GM12878 (cell line): ENCODE measurements around the gene KCNAB3. TPM values are rescaled to one million over a fixed set of nuclear protein-coding genes. Genes with fewer than 3 reads are reported as not detected.

Experiments used
- ATAC-seq: fragments of 200-7000 bp; cut with Tn5 transposase; 3 replicates; pipeline ENCODE4 v1.9.1; 2020; ENCODE audit warnings: mild to moderate bottlenecking, moderate library complexity
- BruUV-seq: library from RNA; stranded (reverse); fragments of 400-500 nt; replicated peaks from 2 replicates; lab custom pipeline; 2021; lab: Mats Ljungman, UMichigan
- CTCF ChIA-PET: fragments of 300-600 bp; sonication (Branson Sonifier 250); formaldehyde crosslinking; extraction: SDS; loops from one replicate; lab custom pipeline; 2021; ENCODE audit warnings: inconsistent platforms; lab: Yijun Ruan, JAX
- POLR2A ChIA-PET: fragments of 350-600 bp; formaldehyde crosslinking; extraction: SDS; loops from one replicate; lab custom pipeline; 2021; ENCODE audit warnings: inconsistent platforms; lab: Charles Lee
- RAD21 ChIA-PET: fragments of 300-600 bp; sonication (Branson Sonifier 250); formaldehyde crosslinking; loops from one replicate; lab custom pipeline; 2023; ENCODE audit warnings: antibody characterized with exemption; ENCODE audit not compliant: unreplicated experiment; lab: Charles Lee
- SMC1A ChIA-PET: fragments of 300-600 bp; sonication (Branson Sonifier 250); formaldehyde crosslinking; loops from one replicate; lab custom pipeline; 2023; ENCODE audit not compliant: unreplicated experiment, uncharacterized antibody; lab: Charles Lee
- DNase-seq: peaks from one replicate; pipeline ENCODE4 v3.0.0-alpha.2; 2011; ENCODE audit warnings: low read depth, low spot score
- FAIRE-seq: peaks from 3 replicates; lab custom pipeline; 2011; peaks lifted over from hg19 to GRCh38; lab: Jason Lieb, UNC
- H2AFZ ChIP-seq: 2 replicates; pipeline ENCODE4 v1.6.0; 2011; ENCODE audit warnings: low read depth, low read length, control low read depth; ENCODE audit not compliant: control insufficient read depth
- H3K27ac ChIP-seq: 2 replicates; pipeline ENCODE4 v1.5.1; 2011; ENCODE audit warnings: control low read depth; ENCODE audit not compliant: control insufficient read depth, insufficient read depth
- H3K27me3 ChIP-seq, 2 experiments: replicated peaks in 1 of 2; 2 replicates each; pipeline versions ENCODE4 v1.6.0 to v1.6.1; 2011; ENCODE audit warnings: low read length in 1 of 2; ENCODE audit not compliant: control insufficient read depth in 2 of 2, insufficient read depth in 2 of 2
- H3K36me3 ChIP-seq, 2 experiments: 2 replicates each; pipeline ENCODE4 v1.5.1; 2011; ENCODE audit warnings: low read length in 1 of 2; ENCODE audit not compliant: control insufficient read depth in 2 of 2, insufficient read depth in 2 of 2
- H3K4me1 ChIP-seq: 2 replicates; pipeline ENCODE4 v1.6.1; 2011; ENCODE audit warnings: mild to moderate bottlenecking, low read length, moderate library complexity, mixed read lengths; ENCODE audit not compliant: control insufficient read depth, insufficient read depth
- H3K4me2 ChIP-seq: 2 replicates; pipeline ENCODE4 v1.6.0; 2011; ENCODE audit warnings: control low read depth; ENCODE audit not compliant: control insufficient read depth, insufficient read depth
- H3K4me3 ChIP-seq: fragments of 200-600 bp; sonication (generic); 2 replicates; pipeline ENCODE4 v1.5.1; 2016
- H3K79me2 ChIP-seq: 2 replicates; pipeline ENCODE4 v1.6.0; 2011; ENCODE audit warnings: low read length; ENCODE audit not compliant: control insufficient read depth, insufficient read depth
- H3K9ac ChIP-seq: 2 replicates; pipeline ENCODE4 v1.8.0; 2011; ENCODE audit warnings: low read length, control low read depth, mixed read lengths; ENCODE audit not compliant: control insufficient read depth, insufficient read depth
- H3K9me3 ChIP-seq: replicated peaks from 3 replicates; pipeline ENCODE4 v1.5.1; 2011; ENCODE audit warnings: mild to moderate bottlenecking, low read length; ENCODE audit not compliant: control insufficient read depth, insufficient read depth
- H4K20me1 ChIP-seq: 2 replicates; pipeline ENCODE4 v1.6.0; 2011; ENCODE audit not compliant: control insufficient read depth, insufficient read depth
- POLR2A ChIP-seq: IDR thresholded peaks from 2 replicates; pipeline ENCODE4 v1.6.1; 2011; ENCODE audit warnings: low read depth, mild to moderate bottlenecking, low read length
- ZZZ3 ChIP-seq: IDR thresholded peaks from 2 replicates; pipeline ENCODE4 v1.6.1; 2011; ENCODE audit warnings: low read depth; ENCODE audit not compliant: control insufficient read depth, insufficient read length
- WGBS: methylation state at CpG from one replicate; pipeline ENCODE4 v1.1.6; 2016; ENCODE audit warnings: low lambda C conversion rate; ENCODE audit not compliant: insufficient replicate concordance, insufficient coverage; ENCODE audit errors: missing lambda C conversion rate; 5-methylcytosine and 5-hydroxymethylcytosine counted together
- in situ Hi-C: fragments of 300-500 bp; cut with MboI; formaldehyde crosslinking; loops from 9 replicates; pipeline ENCODE4 v1.14.3; 2018; ENCODE audit warnings: mixed read lengths
- intact Hi-C: fragments of 100-400 bp; cut with micrococcal nuclease; formaldehyde crosslinking; loops from one replicate; pipeline ENCODE4 v1.14.2; 2022; ENCODE audit not compliant: unreplicated experiment
- polyA plus RNA-seq, 11 experiments: library from polyadenylated mRNA; depleted of rRNA in 4 of 11; unstranded in 6 of 11; stranded (reverse) in 5 of 11; fragments of >200 nt; fragmentation: Nextera tagmentation in 4 of 11; fragmentation: Illumina TruSeq in 1 of 11; extraction: Ambion mirVana in 4 of 11; extraction: Trizol in 1 of 11; gene quantifications; 1 replicate in 1 of 11; 2 replicates in 10 of 11; pipeline versions ENCODE4 v1.2.1 to v1.2.3, GENCODE V29; 2011 to 2016; ENCODE audit warnings: inconsistent platforms in 2 of 11, missing spikeins in 2 of 11, low read depth in 1 of 11
- total RNA-seq, 4 experiments: library from RNA; depleted of rRNA in 3 of 4; stranded (reverse); fragments of >200 nt in 3 of 4; fragmentation: Illumina TruSeq in 1 of 4; extraction: Trizol in 1 of 4; gene quantifications; 2 replicates each; pipeline versions ENCODE4 v1.2.1 to v1.2.3, GENCODE V29; 2013 to 2021
- TF ChIP-seq, protein P1 (sequence below): IDR thresholded peaks from 2 replicates; pipeline ENCODE4 v1.6.1; 2012; ENCODE audit warnings: mild to moderate bottlenecking, low read depth, low read length

KCNAB3 gene
- total and polyA plus RNA-seq, 10 of the 15 experiments (the other 5 are each of a cell fraction or from before 2014, with no cell fraction given): 0.22 to 7.9 (median 1.8) TPM

DNA sequence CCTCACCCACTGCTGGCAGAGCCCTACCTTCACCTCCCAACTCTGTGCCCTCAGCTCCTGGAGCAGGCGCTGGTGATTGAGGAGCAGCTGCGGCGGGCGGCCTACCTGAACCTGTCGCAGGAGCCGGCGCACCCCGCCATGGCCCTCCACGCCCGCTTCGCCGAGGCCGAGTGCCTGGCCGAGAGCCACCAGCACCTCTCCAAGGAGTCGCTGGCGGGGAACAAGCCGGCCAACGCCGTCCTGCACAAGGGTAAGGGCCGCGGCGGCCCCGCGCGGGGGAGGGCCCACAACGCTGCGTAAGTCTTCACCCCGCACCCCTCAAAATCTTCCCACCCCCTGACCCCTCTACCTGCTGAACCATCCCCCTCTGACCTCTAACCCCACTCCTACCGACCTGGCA, 20.6 kb downstream of the KCNAB3 start:
- H3K36me3 ChIP-seq: peaks cover 23 to 35% of the 10 kb centered on the region in 2 experiments
- ChIA-PET CTCF (no interaction called here), POLR2A (no interaction called here), RAD21 (no interaction called here), SMC1A (no interaction called here)
- in situ Hi-C loops (no loop called here), intact Hi-C loops (no loop called here)
- ATAC-seq (no peak), DNase-seq (no peak), FAIRE-seq (no peak)
- no peak overlapping the region for H3K9ac ChIP-seq
- 81% methylated on average over 17 of the region's 29 CpGs for WGBS
- no peaks in the 10 kb centered on the region for H3K79me2 ChIP-seq
- H3K4me1 ChIP-seq: no peaks in the 10 kb centered on the region
- no TSS peak for BruUV-seq
- no peak overlapping the region for H3K4me3 ChIP-seq
- H4K20me1 ChIP-seq: no peaks in the 10 kb centered on the region
- TF ChIP-seq, protein P1, sequence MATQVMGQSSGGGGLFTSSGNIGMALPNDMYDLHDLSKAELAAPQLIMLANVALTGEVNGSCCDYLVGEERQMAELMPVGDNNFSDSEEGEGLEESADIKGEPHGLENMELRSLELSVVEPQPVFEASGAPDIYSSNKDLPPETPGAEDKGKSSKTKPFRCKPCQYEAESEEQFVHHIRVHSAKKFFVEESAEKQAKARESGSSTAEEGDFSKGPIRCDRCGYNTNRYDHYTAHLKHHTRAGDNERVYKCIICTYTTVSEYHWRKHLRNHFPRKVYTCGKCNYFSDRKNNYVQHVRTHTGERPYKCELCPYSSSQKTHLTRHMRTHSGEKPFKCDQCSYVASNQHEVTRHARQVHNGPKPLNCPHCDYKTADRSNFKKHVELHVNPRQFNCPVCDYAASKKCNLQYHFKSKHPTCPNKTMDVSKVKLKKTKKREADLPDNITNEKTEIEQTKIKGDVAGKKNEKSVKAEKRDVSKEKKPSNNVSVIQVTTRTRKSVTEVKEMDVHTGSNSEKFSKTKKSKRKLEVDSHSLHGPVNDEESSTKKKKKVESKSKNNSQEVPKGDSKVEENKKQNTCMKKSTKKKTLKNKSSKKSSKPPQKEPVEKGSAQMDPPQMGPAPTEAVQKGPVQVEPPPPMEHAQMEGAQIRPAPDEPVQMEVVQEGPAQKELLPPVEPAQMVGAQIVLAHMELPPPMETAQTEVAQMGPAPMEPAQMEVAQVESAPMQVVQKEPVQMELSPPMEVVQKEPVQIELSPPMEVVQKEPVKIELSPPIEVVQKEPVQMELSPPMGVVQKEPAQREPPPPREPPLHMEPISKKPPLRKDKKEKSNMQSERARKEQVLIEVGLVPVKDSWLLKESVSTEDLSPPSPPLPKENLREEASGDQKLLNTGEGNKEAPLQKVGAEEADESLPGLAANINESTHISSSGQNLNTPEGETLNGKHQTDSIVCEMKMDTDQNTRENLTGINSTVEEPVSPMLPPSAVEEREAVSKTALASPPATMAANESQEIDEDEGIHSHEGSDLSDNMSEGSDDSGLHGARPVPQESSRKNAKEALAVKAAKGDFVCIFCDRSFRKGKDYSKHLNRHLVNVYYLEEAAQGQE: no peak
- TF ChIP-seq ZZZ3 (no peak), POLR2A (peak; percentile 28; the same call in 1 of the 2 replicates)
- H3K4me2 ChIP-seq: no peak overlapping the region
- no peaks in the 10 kb centered on the region for H3K27me3 ChIP-seq
- H3K9me3 ChIP-seq: no peaks in the 10 kb centered on the region
- H3K27ac ChIP-seq: no peak overlapping the region
- H2AFZ ChIP-seq: no peak overlapping the region
